Measurements from ENCODE around the gene SOST. TPM values are rescaled to one million over a fixed set of nuclear protein-coding genes. Genes with fewer than 3 reads are reported as not detected.

SOST gene
- total RNA-seq, 1 experiment from 2014 or later, result 0.07 TPM

GRCh38 chr17:43760254-43760852 lies 1.8 kb upstream of the SOST start:
- peak overlapping the region; percentile 28 for H3K4me3 Mint-ChIP-seq
- no peak overlapping the region for H3K27ac Mint-ChIP-seq
- ATAC-seq (peak; percentile 81), DNase-seq (ENCODE audit: low spot score) (peak; percentile 99)
- ChIA-PET POLR2A (interaction anchor here (1.1 to 1.6 kb wide), 3 partner anchors 65 to 81 kb away, joined by 3 to 7 read pairs (median 7); no protein-coding TSS in a partner anchor), CTCF (interaction anchor here (0.6 to 14.2 kb wide), 39 partner anchors 10 to 361 kb away, joined by 3 to 476 read pairs (median 4); partner anchors contain the start of genes ARL4D, CD300LG, DHX8 and DUSP3)
- no peaks in the 10 kb centered on the region for H3K9me3 Mint-ChIP-seq
- peaks cover 36% of the 10 kb centered on the region for H3K4me1 Mint-ChIP-seq
- H3K27me3 Mint-ChIP-seq (ENCODE audit: low read depth), result peaks cover 18% of the 10 kb centered on the region
- H3K36me3 Mint-ChIP-seq, result no peaks in the 10 kb centered on the region
- TF ChIP-seq ELF4 (CRISPR knock-in tag; IDR thresholded peaks at IDR 0.05; ENCODE audit: low read depth) (no peak), MYBL2 (CRISPR knock-in tag; IDR thresholded peaks at IDR 0.05) (no peak), ATF1 (CRISPR knock-in tag; IDR thresholded peaks at IDR 0.05) (no peak), FOXP1 (CRISPR knock-in tag; IDR thresholded peaks at IDR 0.05; ENCODE audit: borderline replicate concordance) (no peak), SMAD3 (CRISPR knock-in tag; IDR thresholded peaks at IDR 0.05; ENCODE audit: borderline replicate concordance) (no peak), JAZF1 (CRISPR knock-in tag; IDR thresholded peaks at IDR 0.05) (no peak), ZNF512 (CRISPR knock-in tag; IDR thresholded peaks at IDR 0.05; ENCODE audit: borderline replicate concordance) (no peak), ZNF671 (CRISPR knock-in tag; IDR thresholded peaks at IDR 0.05) (no peak), IRF2 (CRISPR knock-in tag; IDR thresholded peaks at IDR 0.05; ENCODE audit: borderline replicate concordance, low read depth) (no peak), FOXP4 (CRISPR knock-in tag; IDR thresholded peaks at IDR 0.05) (no peak), E2F1 (CRISPR knock-in tag; IDR thresholded peaks at IDR 0.05) (no peak), CTCF (IDR thresholded peaks at IDR 0.05) (peak; percentile 94), ARID4B (CRISPR knock-in tag; IDR thresholded peaks at IDR 0.05; ENCODE audit: borderline replicate concordance) (no peak), TEAD1 (CRISPR knock-in tag; IDR thresholded peaks at IDR 0.05) (peak; percentile 95; the same call in 1 of the 2 replicates), RORB (CRISPR knock-in tag; IDR thresholded peaks at IDR 0.05) (no peak), AFF4 (CRISPR knock-in tag; IDR thresholded peaks at IDR 0.05; ENCODE audit: borderline replicate concordance) (no peak), ETV6 (CRISPR knock-in tag; IDR thresholded peaks at IDR 0.05) (peak; percentile 85; the same call in 1 of the 2 replicates), GABPB1 (CRISPR knock-in tag; IDR thresholded peaks at IDR 0.05) (peak; percentile 39; the same call in 1 of the 2 replicates), NR3C1 (CRISPR knock-in tag; conservative IDR thresholded peaks at IDR 0.05; ENCODE audit: low read depth) (no peak), PREB (CRISPR knock-in tag; IDR thresholded peaks at IDR 0.05; ENCODE audit: borderline replicate concordance) (no peak)

All from WTC11 (cell line).